ENCODE data around the gene MOV10L1.

MOV10L1 gene

GRCh38 chr22:50053861-50054260, 35.9 kb upstream of the MOV10L1 start:
- H3K27ac Mint-ChIP-seq = no peak overlapping the region
- DNase-seq (ENCODE audit: low spot score) = no peak
- H3K4me1 Mint-ChIP-seq (ENCODE audit: low read depth) = no peaks in the 10 kb centered on the region
- no peaks in the 10 kb centered on the region for H3K36me3 Mint-ChIP-seq (ENCODE audit: low read depth)
- H3K9me3 Mint-ChIP-seq = peaks cover 11% of the 10 kb centered on the region
- H3K27me3 Mint-ChIP-seq (ENCODE audit: low read depth) = peaks cover 7% of the 10 kb centered on the region
- no peak overlapping the region for H3K4me3 Mint-ChIP-seq

- DNase-seq (ENCODE audit: low spot score) = no peak
- Mint-ChIP-seq H3K4me3 (no peak overlapping the region), H3K4me1 (ENCODE audit: low read depth) (no peaks in the 10 kb centered on the region), H3K27ac (no peak overlapping the region), H3K36me3 (ENCODE audit: low read depth) (no peaks in the 10 kb centered on the region), H3K27me3 (ENCODE audit: low read depth) (peaks cover 20% of the 10 kb centered on the region), H3K9me3 (peaks cover 11% of the 10 kb centered on the region)
Measured at GRCh38 chr22:50056214-50056972, 33.4 kb upstream of the MOV10L1 start.

GRCh38 chr22:50057278-50058060, 32.3 kb upstream of the MOV10L1 start:
- H3K4me3 Mint-ChIP-seq = no peak overlapping the region
- H3K27me3 Mint-ChIP-seq (ENCODE audit: low read depth) = peaks cover 20% of the 10 kb centered on the region
- DNase-seq (ENCODE audit: low spot score) = no peak
- H3K4me1 Mint-ChIP-seq (ENCODE audit: low read depth) = no peaks in the 10 kb centered on the region
- H3K36me3 Mint-ChIP-seq (ENCODE audit: low read depth) = no peaks in the 10 kb centered on the region
- H3K27ac Mint-ChIP-seq = no peak overlapping the region
- H3K9me3 Mint-ChIP-seq = peaks cover 7% of the 10 kb centered on the region

- H3K4me1 Mint-ChIP-seq (ENCODE audit: low read depth) = no peaks in the 10 kb centered on the region
- no peak for DNase-seq (ENCODE audit: low spot score)
- H3K27me3 Mint-ChIP-seq (ENCODE audit: low read depth) = peaks cover 20% of the 10 kb centered on the region
- H3K36me3 Mint-ChIP-seq (ENCODE audit: low read depth) = no peaks in the 10 kb centered on the region
- H3K9me3 Mint-ChIP-seq = peaks cover 6% of the 10 kb centered on the region
- H3K4me3 Mint-ChIP-seq = no peak within 1 kb of the TSS
- no peak within 1 kb of the TSS for H3K27ac Mint-ChIP-seq
Measured at GRCh38 chr22:50058061-50058905, 31.5 kb upstream of the MOV10L1 start, which contains the start of gene TTLL8. TTLL8 (minus strand) TSS chr22:50058298.

GRCh38 chr22:50058906-50059880, 30.6 kb upstream of the MOV10L1 start:
- peaks cover 20% of the 10 kb centered on the region for H3K27me3 Mint-ChIP-seq (ENCODE audit: low read depth)
- H3K4me1 Mint-ChIP-seq (ENCODE audit: low read depth) = no peaks in the 10 kb centered on the region
- no peak overlapping the region for H3K27ac Mint-ChIP-seq
- DNase-seq (ENCODE audit: low spot score) = no peak
- H3K9me3 Mint-ChIP-seq = no peaks in the 10 kb centered on the region
- no peak overlapping the region for H3K4me3 Mint-ChIP-seq
- H3K36me3 Mint-ChIP-seq (ENCODE audit: low read depth) = no peaks in the 10 kb centered on the region

- Mint-ChIP-seq H3K36me3 (ENCODE audit: low read depth) (no peaks in the 10 kb centered on the region), H3K27ac (no peak overlapping the region), H3K4me1 (ENCODE audit: low read depth) (no peaks in the 10 kb centered on the region), H3K27me3 (ENCODE audit: low read depth) (peaks cover 20% of the 10 kb centered on the region), H3K9me3 (no peaks in the 10 kb centered on the region), H3K4me3 (no peak overlapping the region)
- DNase-seq (ENCODE audit: low spot score) = no peak
Measured at GRCh38 chr22:50059881-50060262, 29.9 kb upstream of the MOV10L1 start.

- no peak overlapping the region for H3K4me3 Mint-ChIP-seq
- no peaks in the 10 kb centered on the region for H3K9me3 Mint-ChIP-seq
- H3K27me3 Mint-ChIP-seq (ENCODE audit: low read depth) = peaks cover 18% of the 10 kb centered on the region
- H3K27ac Mint-ChIP-seq = no peak overlapping the region
- H3K4me1 Mint-ChIP-seq (ENCODE audit: low read depth) = no peaks in the 10 kb centered on the region
- no peak for DNase-seq (ENCODE audit: low spot score)
- H3K36me3 Mint-ChIP-seq (ENCODE audit: low read depth) = no peaks in the 10 kb centered on the region
Measured at GRCh38 chr22:50060441-50061140, 29.2 kb upstream of the MOV10L1 start.

GRCh38 chr22:50061141-50061823, 28.5 kb upstream of the MOV10L1 start:
- Mint-ChIP-seq H3K4me3 (no peak overlapping the region), H3K27me3 (ENCODE audit: low read depth) (peaks cover 16% of the 10 kb centered on the region), H3K36me3 (ENCODE audit: low read depth) (no peaks in the 10 kb centered on the region), H3K27ac (no peak overlapping the region), H3K4me1 (ENCODE audit: low read depth) (no peaks in the 10 kb centered on the region), H3K9me3 (no peaks in the 10 kb centered on the region)
- DNase-seq (ENCODE audit: low spot score) = no peak

GRCh38 chr22:50061824-50062355, 27.9 kb upstream of the MOV10L1 start:
- Mint-ChIP-seq H3K4me3 (no peak overlapping the region), H3K4me1 (ENCODE audit: low read depth) (no peaks in the 10 kb centered on the region), H3K27ac (no peak overlapping the region), H3K36me3 (ENCODE audit: low read depth) (no peaks in the 10 kb centered on the region), H3K9me3 (no peaks in the 10 kb centered on the region), H3K27me3 (ENCODE audit: low read depth) (peaks cover 16% of the 10 kb centered on the region)
- no peak for DNase-seq (ENCODE audit: low spot score)

- Mint-ChIP-seq H3K27me3 (ENCODE audit: low read depth) (peaks cover 15% of the 10 kb centered on the region), H3K27ac (no peak overlapping the region), H3K4me3 (no peak overlapping the region), H3K4me1 (ENCODE audit: low read depth) (no peaks in the 10 kb centered on the region), H3K9me3 (no peaks in the 10 kb centered on the region), H3K36me3 (ENCODE audit: low read depth) (no peaks in the 10 kb centered on the region)
- no peak for DNase-seq (ENCODE audit: low spot score)
Measured at GRCh38 chr22:50062509-50063135, 27.2 kb upstream of the MOV10L1 start.

GRCh38 chr22:50063589-50064393, 26.0 kb upstream of the MOV10L1 start:
- H3K4me1 Mint-ChIP-seq (ENCODE audit: low read depth) = no peaks in the 10 kb centered on the region
- no peaks in the 10 kb centered on the region for H3K9me3 Mint-ChIP-seq

More at GRCh38 chr22:50063589-50064393, 26.0 kb upstream of the MOV10L1 start:
- Mint-ChIP-seq H3K27ac (no peak overlapping the region), H3K4me3 (no peak overlapping the region), H3K27me3 (ENCODE audit: low read depth) (peaks cover 14% of the 10 kb centered on the region), H3K36me3 (ENCODE audit: low read depth) (no peaks in the 10 kb centered on the region)
- DNase-seq (ENCODE audit: low spot score) = no peak
